MCF 10A (cell line): ENCODE measurements around the gene HOXB5. TPM values are rescaled to one million over a fixed set of nuclear protein-coding genes. Genes with fewer than 3 reads are reported as not detected.

ENCODE experiments used
- BruUV-seq: library from RNA; stranded (reverse); fragments of 400-500 nt; replicated peaks from 2 replicates; lab custom pipeline; 2021; lab: Mats Ljungman, UMichigan
- CTCF ChIA-PET: fragments of 300-600 bp; sonication (Branson Sonifier 250); formaldehyde crosslinking; extraction: SDS; loops from one replicate; lab custom pipeline; 2021; ENCODE audit warnings: antibody characterized with exemption, inconsistent platforms; lab: Yijun Ruan, JAX
- POLR2A ChIA-PET: fragments of 300-600, 350-650 bp; sonication (Branson Sonifier 250); formaldehyde crosslinking; extraction: SDS; loops from one replicate; lab custom pipeline; 2020; ENCODE audit warnings: antibody characterized with exemption, inconsistent platforms; lab: Yijun Ruan, JAX
- DNase-seq: peaks from one replicate; pipeline ENCODE4 v3.0.0-alpha.2; 2018; ENCODE audit not compliant: unreplicated experiment
- H3K27ac Mint-ChIP-seq: one replicate; pipeline ENCODE4 v1.8.0; 2022; ENCODE audit warnings: mild to moderate bottlenecking, low read depth, mixed read lengths; ENCODE audit not compliant: unreplicated experiment
- H3K27me3 Mint-ChIP-seq: one replicate; pipeline ENCODE4 v1.8.0; 2022; ENCODE audit warnings: mixed read lengths; ENCODE audit not compliant: insufficient read depth, unreplicated experiment
- H3K36me3 Mint-ChIP-seq: one replicate; pipeline ENCODE4 v1.8.0; 2022; ENCODE audit warnings: mild to moderate bottlenecking, moderate library complexity, mixed read lengths; ENCODE audit not compliant: insufficient read depth, unreplicated experiment
- H3K4me1 Mint-ChIP-seq: one replicate; pipeline ENCODE4 v1.8.0; 2022; ENCODE audit warnings: mixed read lengths; ENCODE audit not compliant: insufficient read depth, unreplicated experiment
- H3K4me3 Mint-ChIP-seq: one replicate; pipeline ENCODE4 v1.8.0; 2022; ENCODE audit warnings: mild to moderate bottlenecking, moderate library complexity, mixed read lengths; ENCODE audit not compliant: unreplicated experiment
- H3K9me3 Mint-ChIP-seq: one replicate; pipeline ENCODE4 v1.8.0; 2022; ENCODE audit warnings: mixed read lengths; ENCODE audit not compliant: unreplicated experiment
- CTCF ChIP-seq: fragments of 200-600 bp; IDR thresholded peaks from one replicate; pipeline ENCODE4 v1.8.0; 2022; ENCODE audit warnings: antibody characterized with exemption, mild to moderate bottlenecking; ENCODE audit not compliant: unreplicated experiment
- intact Hi-C: fragments of 100-400 bp; cut with micrococcal nuclease; formaldehyde crosslinking; loops from 2 replicates; pipeline ENCODE4 v1.14.1; 2022
- total RNA-seq: library from RNA; stranded (reverse); gene quantifications from 2 replicates; pipeline ENCODE4 v1.2.3, GENCODE V29; 2022

HOXB5 gene
- total RNA-seq, 1 experiment from 2014 or later, result not detected

- intact Hi-C loops, result no loop called here
- CTCF ChIA-PET, result interaction anchor here (0.8 kb wide), 1 partner anchor 370 kb away, joined by 3 read pairs; no protein-coding TSS in a partner anchor
- H3K4me3 Mint-ChIP-seq, result no peak overlapping the region
- TF ChIP-seq CTCF, result no peak
- H3K4me1 Mint-ChIP-seq, result peaks cover 6% of the 10 kb centered on the region
- H3K27ac Mint-ChIP-seq, result no peak overlapping the region
- peaks cover 92% of the 10 kb centered on the region for H3K27me3 Mint-ChIP-seq
- no TSS peak for BruUV-seq
- no peaks in the 10 kb centered on the region for H3K36me3 Mint-ChIP-seq
- no peak for DNase-seq
- POLR2A ChIA-PET, result no interaction called here
- no peaks in the 10 kb centered on the region for H3K9me3 Mint-ChIP-seq
Measured at GRCh38 chr17:48633266-48633677, 39.7 kb upstream of the HOXB5 start.

DNA sequence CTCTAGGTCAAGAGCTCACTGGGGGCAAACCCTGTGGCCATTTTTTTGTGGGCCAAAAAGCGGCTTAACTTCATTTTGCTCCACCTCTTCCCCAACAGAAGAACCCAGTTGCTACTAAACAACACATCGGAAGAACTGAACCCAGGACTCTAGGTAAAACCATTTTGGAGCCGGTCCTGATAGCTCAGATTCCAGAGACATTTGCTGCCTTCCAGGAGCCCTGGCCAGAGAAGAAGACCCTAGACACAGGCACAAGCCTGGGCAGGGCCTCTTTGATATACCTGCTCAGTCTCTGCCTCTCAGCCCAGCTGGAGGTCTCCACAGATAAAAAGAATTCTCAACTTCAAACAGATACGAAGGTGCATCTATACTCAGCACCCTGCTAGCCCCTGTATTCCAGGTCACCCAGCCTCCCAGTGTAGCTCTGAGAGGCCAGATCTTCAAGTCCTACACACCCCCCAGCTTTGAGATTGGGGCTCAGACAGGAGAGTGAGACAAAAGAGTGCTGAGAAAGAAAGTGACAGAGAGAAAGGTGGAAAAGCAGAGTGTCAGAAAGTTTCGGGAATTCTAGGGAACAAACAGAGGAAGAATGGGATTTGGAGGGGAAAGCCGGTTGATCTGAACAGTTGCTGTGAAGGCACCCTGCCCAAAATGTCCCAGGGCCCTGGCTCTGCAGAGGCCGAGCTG, 39.1 kb upstream of the HOXB5 start:
- DNase-seq, result no peak
- Mint-ChIP-seq H3K27ac (no peak overlapping the region), H3K9me3 (no peaks in the 10 kb centered on the region), H3K4me3 (no peak overlapping the region), H3K36me3 (no peaks in the 10 kb centered on the region), H3K4me1 (peaks cover under 1% of the 10 kb centered on the region), H3K27me3 (peaks cover 92% of the 10 kb centered on the region)
- BruUV-seq, result no TSS peak
- ChIA-PET CTCF (interaction anchor here (0.5 to 1.5 kb wide), 6 partner anchors 14 to 369 kb away, joined by 3 to 7 read pairs (median 4); no protein-coding TSS in a partner anchor), POLR2A (no interaction called here)
- TF ChIP-seq CTCF, result no peak
- intact Hi-C loops, result no loop called here

DNA sequence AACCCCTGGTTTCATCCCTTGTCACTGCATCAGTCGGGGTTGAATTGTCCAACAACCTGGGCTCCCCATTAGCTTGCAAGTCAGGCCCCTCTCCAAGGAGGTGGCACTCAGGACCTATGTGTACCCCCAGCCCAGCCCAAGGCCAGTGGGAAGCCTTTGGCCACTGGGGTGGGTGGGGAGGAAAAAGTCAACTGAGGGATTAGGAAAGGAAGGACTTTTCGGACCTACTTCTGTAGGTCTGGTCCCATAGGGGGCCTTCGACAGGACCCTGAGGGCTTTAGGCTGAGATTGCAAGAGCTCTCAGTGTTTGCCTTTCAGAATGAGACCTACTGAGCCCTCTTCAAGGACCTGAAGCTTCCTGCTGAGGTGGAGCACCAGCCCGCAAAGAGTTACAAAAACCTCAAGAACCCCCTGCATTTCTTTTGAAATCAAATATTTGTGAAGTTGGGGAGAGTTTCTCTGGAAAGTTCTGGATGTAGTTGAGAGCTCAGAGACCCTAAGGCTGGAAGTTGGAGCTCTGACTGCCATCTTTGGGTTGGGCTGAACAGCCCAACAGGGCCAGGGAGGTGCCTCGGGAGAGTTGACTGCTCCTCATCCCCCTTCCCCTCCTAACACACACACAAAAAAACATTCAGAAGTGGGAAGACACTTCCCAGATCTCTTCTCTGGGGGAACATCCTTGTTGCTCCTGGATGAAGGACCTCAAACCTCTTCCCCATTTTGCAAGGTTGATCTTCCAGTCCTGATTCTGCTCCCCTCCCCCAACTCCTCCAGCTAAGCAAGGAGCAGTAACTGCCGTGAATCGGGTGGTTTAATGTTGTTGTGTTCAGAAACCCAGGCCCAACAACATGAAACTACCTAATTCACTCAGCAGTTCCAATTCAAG, 38.4 kb upstream of the HOXB5 start:
- Mint-ChIP-seq H3K9me3 (no peaks in the 10 kb centered on the region), H3K4me3 (no peak overlapping the region), H3K27me3 (peaks cover 92% of the 10 kb centered on the region), H3K36me3 (no peaks in the 10 kb centered on the region), H3K27ac (no peak overlapping the region), H3K4me1 (no peaks in the 10 kb centered on the region)
- DNase-seq, result no peak
- intact Hi-C loops, result no loop called here
- no TSS peak for BruUV-seq
- no peak for TF ChIP-seq CTCF
- ChIA-PET POLR2A (no interaction called here), CTCF (interaction anchor here (0.5 to 1.5 kb wide), 7 partner anchors 13 to 551 kb away, joined by 3 to 7 read pairs (median 4); no protein-coding TSS in a partner anchor)
